K562 (cell line): ENCODE data around the gene EGFR. TPM values are rescaled to one million over a fixed set of nuclear protein-coding genes. Genes with fewer than 3 reads are reported as not detected.

ENCODE experiments used
- ATAC-seq: fragments of 200-7000 bp; cut with Tn5 transposase; 3 replicates; pipeline ENCODE4 v1.9.1; 2020; ENCODE audit warnings: moderate library complexity
- BruUV-seq: library from RNA; stranded (reverse); fragments of 400-500 nt; replicated peaks from 2 replicates; lab custom pipeline; 2021; lab: Mats Ljungman, UMichigan
- CTCF ChIA-PET: fragments of 300-600 bp; formaldehyde crosslinking; extraction: SDS; loops from one replicate; lab custom pipeline; 2021; ENCODE audit warnings: low intra/inter-chr PET ratio; lab: Yijun Ruan, JAX
- POLR2A ChIA-PET: fragments of 300-600, 350-650 bp; sonication (Branson Sonifier 250); formaldehyde crosslinking; extraction: SDS; loops from one replicate; lab custom pipeline; 2021; ENCODE audit warnings: antibody characterized with exemption, inconsistent platforms; lab: Yijun Ruan, JAX
- DNase-seq, 4 experiments: peaks; one replicate each; pipeline versions ENCODE4 v3.0.0 to v3.0.0-alpha.2; 2011 to 2018; ENCODE audit warnings: low spot score in 3 of 4, mixed read lengths in 3 of 4; ENCODE audit errors: extremely low read depth in 1 of 4
- FAIRE-seq: peaks from 2 replicates; lab custom pipeline; 2011; peaks lifted over from hg19 to GRCh38; lab: Jason Lieb, UNC
- H2AFZ ChIP-seq: 2 replicates; pipeline ENCODE4 v1.6.0; 2011; ENCODE audit warnings: low read depth, low read length, control low read depth, inconsistent platforms
- H3K27ac ChIP-seq: fragments of 200-600 bp; 3 replicates; pipeline ENCODE4 v1.8.0; 2011; ENCODE audit warnings: low read depth, mild to moderate bottlenecking, control low read depth, inconsistent platforms, low read length, moderate library complexity, mixed read lengths; ENCODE audit errors: extremely low read depth
- H3K27me3 ChIP-seq, 2 experiments: fragments of 300-600 bp in 1 of 2; 2 replicates in 1 of 2; 3 replicates in 1 of 2; pipeline versions ENCODE4 v1.6.0 to v1.8.0; 2011; ENCODE audit warnings: inconsistent platforms in 2 of 2, low read length in 2 of 2, mild to moderate bottlenecking in 1 of 2, mixed read lengths in 1 of 2, moderate library complexity in 1 of 2; ENCODE audit not compliant: control insufficient read depth in 2 of 2, insufficient read depth in 2 of 2
- H3K36me3 ChIP-seq: fragments of 300-600 bp; 3 replicates; pipeline ENCODE4 v1.8.0; 2011; ENCODE audit warnings: mild to moderate bottlenecking, low read length, inconsistent platforms; ENCODE audit not compliant: control insufficient read depth, insufficient read depth
- H3K4me1 ChIP-seq, 2 experiments: fragments of 200-600 bp in 1 of 2; replicated peaks in 1 of 2; 2 replicates in 1 of 2; 3 replicates in 1 of 2; pipeline versions ENCODE4 v1.5.1 to v1.8.0; 2011; ENCODE audit warnings: inconsistent platforms in 2 of 2, low read length in 2 of 2, mild to moderate bottlenecking in 1 of 2, mixed read lengths in 1 of 2, moderate library complexity in 1 of 2; ENCODE audit not compliant: control insufficient read depth in 2 of 2, insufficient read depth in 2 of 2
- H3K4me2 ChIP-seq: 2 replicates; pipeline ENCODE4 v1.6.1; 2011; ENCODE audit warnings: low read length, control low read depth, inconsistent platforms, mixed read lengths; ENCODE audit not compliant: insufficient read depth
- H3K4me3 ChIP-seq: fragments of 200-600 bp; sonication (generic), shearing (Covaris generic); 2 replicates; pipeline ENCODE4 v1.5.1; 2016; ENCODE audit warnings: control low read depth, inconsistent platforms
- H3K79me2 ChIP-seq: fragments of 200-600 bp; 3 replicates; pipeline ENCODE4 v1.8.0; 2011; ENCODE audit warnings: low read length, inconsistent platforms; ENCODE audit not compliant: control insufficient read depth, insufficient read depth
- H3K9ac ChIP-seq, 2 experiments: 2 replicates each; pipeline versions ENCODE4 v1.6.0 to v1.6.1; 2011; ENCODE audit warnings: low read depth in 2 of 2, low read length in 2 of 2, control low read depth in 1 of 2, inconsistent platforms in 1 of 2, mild to moderate bottlenecking in 1 of 2, mixed read lengths in 1 of 2; ENCODE audit not compliant: insufficient read depth in 1 of 2
- H3K9me1 ChIP-seq: one replicate; pipeline ENCODE4 v1.6.0; 2011; ENCODE audit warnings: inconsistent platforms, mild to moderate bottlenecking, low read length, moderate library complexity; ENCODE audit not compliant: control insufficient read depth, insufficient read depth
- H3K9me3 ChIP-seq: replicated peaks from 2 replicates; pipeline ENCODE4 v1.5.1; 2011; ENCODE audit warnings: low read depth, low read length, inconsistent platforms; ENCODE audit not compliant: control insufficient read depth, insufficient read depth
- H4K20me1 ChIP-seq: replicated peaks from 2 replicates; pipeline ENCODE4 v1.6.1; 2011; ENCODE audit warnings: low read length, inconsistent platforms, mixed read lengths; ENCODE audit not compliant: control insufficient read depth, insufficient read depth
- CCNT2 ChIP-seq: IDR thresholded peaks from 2 replicates; pipeline ENCODE4 v1.6.1; 2011; ENCODE audit warnings: borderline replicate concordance, low read depth, mild to moderate bottlenecking, moderate library complexity, mixed read lengths, low read length; ENCODE audit not compliant: insufficient read length; ENCODE audit errors: extremely low read depth
- CEBPG ChIP-seq, 3 experiments: fragments of 200-800 bp in 1 of 3; sonication (Bioruptor generic) in 1 of 3; sonication (generic) in 1 of 3; formaldehyde crosslinking in 1 of 3; IDR thresholded peaks in 2 of 3; conservative IDR thresholded peaks in 1 of 3; 2 replicates each; pipeline versions ENCODE4 v1.6.1 to v1.8.0; 2016 to 2022; ENCODE audit warnings: missing compliant biosample characterization in 2 of 3, missing genetic modification characterization in 2 of 3, mild to moderate bottlenecking in 1 of 3, missing genetic modification reagents in 1 of 3
- DDX20 ChIP-seq: fragments of 450-650 bp; IDR thresholded peaks from 2 replicates; pipeline ENCODE4 v1.6.1; 2016; ENCODE audit warnings: missing genetic modification characterization, low read depth, mild to moderate bottlenecking, missing compliant biosample characterization, moderate library complexity
- EWSR1 ChIP-seq: fragments of 450-650 bp; IDR thresholded peaks from 2 replicates; pipeline ENCODE4 v1.6.1; 2018; ENCODE audit warnings: borderline replicate concordance, mild to moderate bottlenecking, low read depth, moderate library complexity; ENCODE audit not compliant: partially characterized antibody
- GABPA ChIP-seq: fragments of 200-800 bp; sonication (Bioruptor generic); conservative IDR thresholded peaks from 2 replicates; pipeline ENCODE4 v1.6.1; 2016; ENCODE audit warnings: low read depth, missing genetic modification characterization, missing compliant biosample characterization
- HDAC6 ChIP-seq: IDR thresholded peaks from 2 replicates; pipeline ENCODE4 v1.6.1; 2012; ENCODE audit warnings: low read depth, mild to moderate bottlenecking, control low read depth, inconsistent platforms, low read length, moderate library complexity
- HMG20B ChIP-seq: fragments of 250-450 bp; sonication (Bioruptor Pico); IDR thresholded peaks from 2 replicates; pipeline ENCODE4 v1.5.0; 2021; ENCODE audit warnings: mild to moderate bottlenecking
- L3MBTL2 ChIP-seq: fragments of 450-650 bp; IDR thresholded peaks from 2 replicates; pipeline ENCODE4 v1.6.1; 2016; ENCODE audit warnings: mild to moderate bottlenecking, moderate library complexity
- NCOA1 ChIP-seq: fragments of 450-650 bp; IDR thresholded peaks from 2 replicates; pipeline ENCODE4 v1.6.1; 2016; ENCODE audit warnings: low read depth
- NCOA2 ChIP-seq, 2 experiments: fragments of 450-650 bp; IDR thresholded peaks; 2 replicates each; pipeline ENCODE4 v1.6.1; 2018; ENCODE audit warnings: mild to moderate bottlenecking in 2 of 2, moderate library complexity in 1 of 2; ENCODE audit not compliant: partially characterized antibody in 2 of 2
- NFRKB ChIP-seq: fragments of 450-650 bp; IDR thresholded peaks from 2 replicates; pipeline ENCODE4 v1.6.1; 2016; ENCODE audit warnings: low read depth
- PHTF2 ChIP-seq: fragments of 250-450 bp; sonication (Bioruptor Pico); IDR thresholded peaks from 2 replicates; pipeline ENCODE4 v1.5.0; 2021; ENCODE audit warnings: mild to moderate bottlenecking
- XRCC5 ChIP-seq: fragments of 200-400 bp; formaldehyde crosslinking; IDR thresholded peaks from 2 replicates; pipeline ENCODE4 v1.6.1; 2017; ENCODE audit warnings: low read depth, mild to moderate bottlenecking, low read length
- WGBS: fragments of 100-300 bp; shearing (Covaris generic); methylation state at CpG from one replicate; pipeline ENCODE4 v1.1.6; 2016; ENCODE audit warnings: low coverage, mixed read lengths; ENCODE audit not compliant: insufficient coverage; ENCODE audit errors: missing lambda C conversion rate; 5-methylcytosine and 5-hydroxymethylcytosine counted together
- in situ Hi-C: fragments of 300-500 bp; cut with MboI; formaldehyde crosslinking; loops from 4 replicates; pipeline ENCODE4 v1.15.0; 2018; ENCODE audit warnings: inconsistent platforms, mixed read lengths
- intact Hi-C: fragments of 100-400 bp; cut with micrococcal nuclease; formaldehyde crosslinking; loops from 2 replicates; pipeline ENCODE4 v1.14.2; 2022
- polyA plus RNA-seq, 8 experiments: library from polyadenylated mRNA; depleted of rRNA in 4 of 8; stranded (reverse) in 5 of 8; unstranded in 3 of 8; fragments of >200 nt; fragmentation: Nextera tagmentation in 2 of 8; fragmentation: Illumina TruSeq in 1 of 8; extraction: Ambion mirVana in 2 of 8; extraction: Trizol in 1 of 8; gene quantifications; 2 replicates each; pipeline versions ENCODE4 v1.2.1 to v1.2.3, GENCODE V29; 2011 to 2014; ENCODE audit warnings: inconsistent platforms in 1 of 8, missing spikeins in 1 of 8
- total RNA-seq, 7 experiments: library from RNA; depleted of rRNA in 6 of 7; stranded (reverse); fragments of >200 nt in 6 of 7; fragmentation: Illumina TruSeq in 2 of 7; extraction: Trizol in 2 of 7; gene quantifications; 2 replicates each; pipeline versions ENCODE4 v1.2.1 to v1.2.3, GENCODE V29; 2011 to 2021; ENCODE audit warnings: low replicate concordance in 1 of 7

Gene EGFR
- total and polyA plus RNA-seq, 9 of the 15 experiments (the other 6 are each of a cell fraction or from before 2014, with no cell fraction given), result 0.13 TPM; not detected in 8

DNA sequence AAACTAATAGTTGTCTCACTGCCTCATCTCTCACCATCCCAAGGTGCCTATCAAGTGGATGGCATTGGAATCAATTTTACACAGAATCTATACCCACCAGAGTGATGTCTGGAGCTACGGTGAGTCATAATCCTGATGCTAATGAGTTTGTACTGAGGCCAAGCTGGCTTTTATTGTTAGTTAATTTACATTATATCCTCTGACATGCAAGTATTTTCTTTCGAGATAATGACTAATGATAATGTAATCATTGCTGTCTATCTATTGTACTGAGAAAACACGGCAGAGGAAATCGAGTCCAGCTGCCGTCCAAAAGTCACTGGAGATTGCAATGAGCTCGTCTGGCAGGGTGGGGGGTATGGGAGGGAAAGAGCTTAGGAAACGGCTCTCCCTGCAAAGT lies 173.9 kb downstream of the EGFR start:
- Histone ChIP-seq H3K27ac (no peak overlapping the region), H3K9ac (no peak overlapping the region), H2AFZ (no peak overlapping the region), H4K20me1 (no peaks in the 10 kb centered on the region), H3K9me1 (no peaks in the 10 kb centered on the region), H3K36me3 (no peaks in the 10 kb centered on the region), H3K4me2 (no peak overlapping the region), H3K79me2 (no peaks in the 10 kb centered on the region), H3K4me1 (peaks cover 0 to 2% of the 10 kb centered on the region in 2 experiments; a peak in 1 of 5 replicates), H3K4me3 (no peak overlapping the region), H3K9me3 (no peaks in the 10 kb centered on the region), H3K27me3 (peaks cover 11 to 35% of the 10 kb centered on the region in 2 experiments; a peak in 4 of 5 replicates)
- in situ Hi-C loops, result no loop called here
- TF ChIP-seq GABPA (tag) (no peak), L3MBTL2 (no peak), EWSR1 (no peak), HDAC6 (no peak), CCNT2 (no peak), NFRKB (no peak), HMG20B (CRISPR knock-in tag) (no peak), CEBPG (CRISPR knock-in tag; IDR thresholded peaks at IDR 0.05) (no peak), CEBPG (tag; conservative IDR thresholded peaks at IDR 0.05 in 1 of 2, IDR thresholded peaks at IDR 0.05 in 1 of 2) (no peak), XRCC5 (no peak), NCOA2 (IDR thresholded peaks at IDR 0.05; ENCODE audit: partially characterized antibody in 2 of 2) (no peak), DDX20 (no peak), PHTF2 (no peak), NCOA1 (no peak)
- no TSS peak for BruUV-seq
- DNase-seq, result no peak
- intact Hi-C loops, result no loop called here
- 1% methylated on average over 7 of the region's 7 CpGs for WGBS
- CTCF ChIA-PET, result no interaction called here
- no peak for ATAC-seq
- no peak for FAIRE-seq
- POLR2A ChIA-PET, result interaction anchor here (0.6 kb wide), 1 partner anchor 372 kb away, joined by 3 read pairs; no protein-coding TSS in a partner anchor
